ENCODE results near the gene PTCD2. TPM values are rescaled to one million over a fixed set of nuclear protein-coding genes. Genes with fewer than 3 reads are reported as not detected.

PTCD2 gene
- total RNA-seq, 2 donors from 2014 or later = 8.9 to 10.2 TPM

DNA sequence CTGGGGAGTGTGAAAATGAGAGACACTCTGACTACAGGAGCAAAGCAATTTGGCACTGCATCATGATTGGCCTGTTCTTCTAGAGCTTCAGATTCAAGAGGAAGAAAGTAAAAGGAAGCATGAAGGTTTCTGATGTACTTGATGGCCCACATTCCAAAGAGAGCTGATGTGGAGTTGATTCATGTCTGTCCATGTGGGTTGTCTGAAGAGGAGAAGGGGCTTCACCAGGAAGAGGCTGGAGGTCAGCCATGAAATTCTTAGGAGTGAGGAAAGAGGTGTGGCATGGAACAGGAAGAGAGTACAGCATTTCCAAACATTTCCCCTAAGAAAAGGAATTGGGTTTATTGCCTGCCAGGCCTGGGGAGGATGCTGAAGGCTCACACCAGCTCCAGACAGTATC lies 70.7 kb downstream of the PTCD2 start:
- no peaks in the 10 kb centered on the region for H3K36me3 ChIP-seq
- no peak for DNase-seq (ENCODE audit: low spot score)
- TF ChIP-seq POLR2A (IDR thresholded peaks at IDR 0.05) (no peak), POLR2AphosphoS5 (IDR thresholded peaks at IDR 0.05) (no peak)
- TF ChIP-seq, protein P1, sequence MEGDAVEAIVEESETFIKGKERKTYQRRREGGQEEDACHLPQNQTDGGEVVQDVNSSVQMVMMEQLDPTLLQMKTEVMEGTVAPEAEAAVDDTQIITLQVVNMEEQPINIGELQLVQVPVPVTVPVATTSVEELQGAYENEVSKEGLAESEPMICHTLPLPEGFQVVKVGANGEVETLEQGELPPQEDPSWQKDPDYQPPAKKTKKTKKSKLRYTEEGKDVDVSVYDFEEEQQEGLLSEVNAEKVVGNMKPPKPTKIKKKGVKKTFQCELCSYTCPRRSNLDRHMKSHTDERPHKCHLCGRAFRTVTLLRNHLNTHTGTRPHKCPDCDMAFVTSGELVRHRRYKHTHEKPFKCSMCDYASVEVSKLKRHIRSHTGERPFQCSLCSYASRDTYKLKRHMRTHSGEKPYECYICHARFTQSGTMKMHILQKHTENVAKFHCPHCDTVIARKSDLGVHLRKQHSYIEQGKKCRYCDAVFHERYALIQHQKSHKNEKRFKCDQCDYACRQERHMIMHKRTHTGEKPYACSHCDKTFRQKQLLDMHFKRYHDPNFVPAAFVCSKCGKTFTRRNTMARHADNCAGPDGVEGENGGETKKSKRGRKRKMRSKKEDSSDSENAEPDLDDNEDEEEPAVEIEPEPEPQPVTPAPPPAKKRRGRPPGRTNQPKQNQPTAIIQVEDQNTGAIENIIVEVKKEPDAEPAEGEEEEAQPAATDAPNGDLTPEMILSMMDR (IDR thresholded peaks at IDR 0.05) = no peak
- intact Hi-C loops (cut with DNase I) = loop anchor here (5.0 kb wide), 1 partner anchor 36 kb away; no protein-coding TSS in a partner anchor
- H3K27me3 ChIP-seq (replicated peaks; ENCODE audit: insufficient read depth) = no peaks in the 10 kb centered on the region
- no peak overlapping the region for H3K27ac ChIP-seq
- no peaks in the 10 kb centered on the region for H3K4me1 ChIP-seq (replicated peaks)
- no peaks in the 10 kb centered on the region for H3K9me3 ChIP-seq
- no peak overlapping the region for H3K4me3 ChIP-seq

DNA sequence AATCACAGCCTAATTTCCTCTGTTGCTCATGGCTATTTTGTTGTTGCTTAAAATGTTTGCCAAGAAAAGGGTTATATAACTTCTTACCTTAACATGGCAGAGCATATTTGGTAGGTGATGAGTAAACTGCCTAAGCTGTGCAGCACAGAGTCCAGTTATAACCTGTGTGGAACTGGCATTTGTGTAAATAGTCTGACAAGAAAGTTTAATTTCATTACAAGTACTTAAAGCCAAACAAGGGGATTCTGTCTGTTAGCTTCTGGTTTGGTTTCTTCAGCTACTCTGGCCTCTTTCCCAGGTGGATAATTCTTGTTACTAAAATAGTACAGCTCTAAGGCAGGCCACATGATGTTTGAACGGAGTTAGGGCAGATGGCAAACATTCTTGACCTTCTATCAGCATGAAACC lies 72.2 kb downstream of the PTCD2 start:
- peak; percentile 8 for DNase-seq (ENCODE audit: low spot score)
- H3K9me3 ChIP-seq = no peaks in the 10 kb centered on the region
- H3K27me3 ChIP-seq (replicated peaks; ENCODE audit: insufficient read depth) = no peaks in the 10 kb centered on the region
- intact Hi-C loops (cut with DNase I) = loop anchor here (5.0 kb wide), 1 partner anchor 35 kb away; no protein-coding TSS in a partner anchor
- H3K4me1 ChIP-seq (replicated peaks) = no peaks in the 10 kb centered on the region
- 16% methylated on average over 1 of the region's 1 CpG for WGBS
- no peak overlapping the region for H3K27ac ChIP-seq
- H3K36me3 ChIP-seq = no peaks in the 10 kb centered on the region
- no peak for TF ChIP-seq POLR2A (IDR thresholded peaks at IDR 0.05)
- TF ChIP-seq POLR2AphosphoS5 (IDR thresholded peaks at IDR 0.05) = peak; percentile 44
- TF ChIP-seq, protein P1 (IDR thresholded peaks at IDR 0.05) = no peak
- no peak overlapping the region for H3K4me3 ChIP-seq

- H3K36me3 ChIP-seq = no peaks in the 10 kb centered on the region
- no peak overlapping the region for H3K27ac ChIP-seq
- H3K4me1 ChIP-seq (replicated peaks) = no peaks in the 10 kb centered on the region
- H3K27me3 ChIP-seq (replicated peaks; ENCODE audit: insufficient read depth) = no peaks in the 10 kb centered on the region
- H3K9me3 ChIP-seq = no peaks in the 10 kb centered on the region
- intact Hi-C loops (cut with DNase I) = loop anchor here (5.0 kb wide), 1 partner anchor 34 kb away; no protein-coding TSS in a partner anchor
- TF ChIP-seq, protein P1 (IDR thresholded peaks at IDR 0.05) = no peak
- TF ChIP-seq POLR2AphosphoS5 (IDR thresholded peaks at IDR 0.05) (no peak), POLR2A (IDR thresholded peaks at IDR 0.05) (no peak)
- no peak overlapping the region for H3K4me3 ChIP-seq
- DNase-seq (ENCODE audit: low spot score) = no peak
Observed at GRCh38 chr5:72393052-72393451, 72.9 kb downstream of the PTCD2 start.

DNA sequence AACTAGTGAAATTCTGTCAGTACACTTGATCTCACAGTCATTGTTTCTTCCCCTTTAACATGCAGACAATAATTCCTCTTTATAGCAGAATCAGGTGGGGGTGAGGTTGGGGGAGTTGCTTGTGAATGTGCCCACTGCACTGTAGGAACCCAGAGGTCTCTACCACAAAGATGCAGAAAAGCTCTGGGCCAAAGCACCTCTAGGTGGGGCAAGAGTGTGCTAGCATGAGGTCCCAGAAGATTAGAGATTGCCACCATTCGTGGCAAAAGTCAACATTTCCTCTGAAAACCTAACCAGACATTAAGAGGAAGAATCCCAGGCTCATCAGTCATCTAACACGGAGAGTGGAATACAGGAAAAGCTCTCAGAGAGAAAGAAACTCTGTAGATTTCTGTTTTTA lies 74.5 kb downstream of the PTCD2 start:
- Histone ChIP-seq H3K27ac (no peak overlapping the region), H3K36me3 (no peaks in the 10 kb centered on the region), H3K4me1 (replicated peaks) (no peaks in the 10 kb centered on the region), H3K4me3 (no peak overlapping the region), H3K27me3 (replicated peaks; ENCODE audit: insufficient read depth) (no peaks in the 10 kb centered on the region), H3K9me3 (no peaks in the 10 kb centered on the region)
- WGBS = 46% methylated on average over 2 of the region's 2 CpGs
- intact Hi-C loops (cut with DNase I) = loop anchor here (5.0 kb wide), 1 partner anchor 33 kb away; no protein-coding TSS in a partner anchor
- TF ChIP-seq, protein P1 (IDR thresholded peaks at IDR 0.05) = peak in 1 of 4 experiments; percentile 13
- TF ChIP-seq POLR2A (IDR thresholded peaks at IDR 0.05) = no peak
- no peak for DNase-seq (ENCODE audit: low spot score)

DNA sequence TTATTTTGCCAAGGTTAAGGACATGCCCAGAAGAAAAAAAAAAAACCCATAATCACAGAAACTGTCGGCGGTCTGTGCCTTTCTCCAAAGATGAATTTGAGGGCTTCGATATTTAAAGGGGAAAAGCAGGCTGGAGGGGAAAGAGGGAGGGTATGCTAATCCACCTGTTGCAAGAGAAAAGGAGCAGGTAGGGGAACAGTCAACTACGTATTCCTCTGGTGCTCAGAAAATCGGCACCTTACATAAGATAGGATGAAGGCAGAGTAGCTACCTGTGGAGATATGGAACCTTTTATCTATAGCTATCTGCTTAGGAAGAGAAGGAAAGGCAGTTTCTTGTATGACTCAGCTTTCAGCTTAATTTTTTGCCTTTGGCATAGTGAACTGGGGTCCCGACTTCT lies 77.7 kb downstream of the PTCD2 start:
- H3K36me3 ChIP-seq = no peaks in the 10 kb centered on the region
- H3K4me1 ChIP-seq (replicated peaks) = no peaks in the 10 kb centered on the region
- no peaks in the 10 kb centered on the region for H3K27me3 ChIP-seq (replicated peaks; ENCODE audit: insufficient read depth)
- H3K4me3 ChIP-seq = no peak overlapping the region
- intact Hi-C loops (cut with DNase I) = no loop called here
- H3K9me3 ChIP-seq = no peaks in the 10 kb centered on the region
- DNase-seq (ENCODE audit: low spot score) = no peak
- H3K27ac ChIP-seq = no peak overlapping the region
- TF ChIP-seq POLR2A (IDR thresholded peaks at IDR 0.05) = no peak
- no peak for TF ChIP-seq POLR2AphosphoS5 (IDR thresholded peaks at IDR 0.05)
- TF ChIP-seq, protein P1 (IDR thresholded peaks at IDR 0.05) = no peak
- WGBS = 79% methylated on average over 6 of the region's 6 CpGs
